Measurements from ENCODE around the gene NAV2. TPM values are rescaled to one million over a fixed set of nuclear protein-coding genes. Genes with fewer than 3 reads are reported as not detected.

The NAV2 gene
- total and polyA plus RNA-seq, 2 experiments from 2014 or later = 26.0 to 45.0 TPM

GRCh38 chr11:19947537-19948114, 235.0 kb downstream of the NAV2 start:
- H3K27ac ChIP-seq (ENCODE audit: low read depth) = no peak overlapping the region
- ATAC-seq (no peak), DNase-seq (ENCODE audit: low spot score) (no peak)
- Mint-ChIP-seq H3K4me1 (peaks cover 16% of the 10 kb centered on the region), H3K36me3 (ENCODE audit: low read depth) (peaks cover 32% of the 10 kb centered on the region), H3K27me3 (ENCODE audit: insufficient read depth, low read depth, poor library complexity) (peaks cover 3% of the 10 kb centered on the region), H3K4me3 (no peak overlapping the region), H3K9me3 (no peaks in the 10 kb centered on the region), H3K27ac (no peak overlapping the region)
- H3K36me3 ChIP-seq (ENCODE audit: insufficient read depth) = no peaks in the 10 kb centered on the region; the same call in 1 of the 2 replicates
- peaks cover 8% of the 10 kb centered on the region for H4K20me1 ChIP-seq (replicated peaks; ENCODE audit: insufficient read depth)
- no peaks in the 10 kb centered on the region for H3K9me2 ChIP-seq (ENCODE audit: insufficient read depth)
- TF ChIP-seq ZNF331 (CRISPR knock-in tag; IDR thresholded peaks at IDR 0.05; ENCODE audit: low read depth) (no peak), STAT1 (IDR thresholded peaks at IDR 0.05; ENCODE audit: unreplicated experiment) (no peak), REST (IDR thresholded peaks at IDR 0.05; ENCODE audit: unreplicated experiment) (no peak), EZH2 (IDR thresholded peaks at IDR 0.05; ENCODE audit: low read depth, unreplicated experiment) (no peak), ZNF114 (CRISPR knock-in tag; IDR thresholded peaks at IDR 0.05) (no peak), NANOG (IDR thresholded peaks at IDR 0.05; ENCODE audit: borderline replicate concordance) (no peak), EZH2phosphoT487 (IDR thresholded peaks at IDR 0.05; ENCODE audit: unreplicated experiment) (no peak), POLR2AphosphoS5 (IDR thresholded peaks at IDR 0.05; ENCODE audit: low read depth) (no peak), JUNB (IDR thresholded peaks at IDR 0.05; ENCODE audit: unreplicated experiment) (no peak), CREB1 (CRISPR knock-in tag; IDR thresholded peaks at IDR 0.05; ENCODE audit: low read depth) (no peak), ZNF462 (CRISPR knock-in tag; IDR thresholded peaks at IDR 0.05) (no peak)
- TF ChIP-seq, protein P1, sequence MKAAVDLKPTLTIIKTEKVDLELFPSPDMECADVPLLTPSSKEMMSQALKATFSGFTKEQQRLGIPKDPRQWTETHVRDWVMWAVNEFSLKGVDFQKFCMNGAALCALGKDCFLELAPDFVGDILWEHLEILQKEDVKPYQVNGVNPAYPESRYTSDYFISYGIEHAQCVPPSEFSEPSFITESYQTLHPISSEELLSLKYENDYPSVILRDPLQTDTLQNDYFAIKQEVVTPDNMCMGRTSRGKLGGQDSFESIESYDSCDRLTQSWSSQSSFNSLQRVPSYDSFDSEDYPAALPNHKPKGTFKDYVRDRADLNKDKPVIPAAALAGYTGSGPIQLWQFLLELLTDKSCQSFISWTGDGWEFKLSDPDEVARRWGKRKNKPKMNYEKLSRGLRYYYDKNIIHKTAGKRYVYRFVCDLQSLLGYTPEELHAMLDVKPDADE (IDR thresholded peaks at IDR 0.05) = no peak
- TF ChIP-seq, protein P2, sequence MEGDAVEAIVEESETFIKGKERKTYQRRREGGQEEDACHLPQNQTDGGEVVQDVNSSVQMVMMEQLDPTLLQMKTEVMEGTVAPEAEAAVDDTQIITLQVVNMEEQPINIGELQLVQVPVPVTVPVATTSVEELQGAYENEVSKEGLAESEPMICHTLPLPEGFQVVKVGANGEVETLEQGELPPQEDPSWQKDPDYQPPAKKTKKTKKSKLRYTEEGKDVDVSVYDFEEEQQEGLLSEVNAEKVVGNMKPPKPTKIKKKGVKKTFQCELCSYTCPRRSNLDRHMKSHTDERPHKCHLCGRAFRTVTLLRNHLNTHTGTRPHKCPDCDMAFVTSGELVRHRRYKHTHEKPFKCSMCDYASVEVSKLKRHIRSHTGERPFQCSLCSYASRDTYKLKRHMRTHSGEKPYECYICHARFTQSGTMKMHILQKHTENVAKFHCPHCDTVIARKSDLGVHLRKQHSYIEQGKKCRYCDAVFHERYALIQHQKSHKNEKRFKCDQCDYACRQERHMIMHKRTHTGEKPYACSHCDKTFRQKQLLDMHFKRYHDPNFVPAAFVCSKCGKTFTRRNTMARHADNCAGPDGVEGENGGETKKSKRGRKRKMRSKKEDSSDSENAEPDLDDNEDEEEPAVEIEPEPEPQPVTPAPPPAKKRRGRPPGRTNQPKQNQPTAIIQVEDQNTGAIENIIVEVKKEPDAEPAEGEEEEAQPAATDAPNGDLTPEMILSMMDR (conservative IDR thresholded peaks at IDR 0.05; ENCODE audit: low read depth in 2 of 2) = no peak
- H3K79me2 ChIP-seq (replicated peaks; ENCODE audit: insufficient read depth) = no peaks in the 10 kb centered on the region
- peaks cover 10% of the 10 kb centered on the region for H3K4me1 ChIP-seq (ENCODE audit: insufficient read depth)
- H2AFZ ChIP-seq = no peak overlapping the region
- no peak overlapping the region for H3K4me3 ChIP-seq
- no peaks in the 10 kb centered on the region for H3K27me3 ChIP-seq (ENCODE audit: insufficient read depth)
- no peak overlapping the region for H3K4me2 ChIP-seq
- 0 out of 2 replicates have a peak, but pooled peaks cover 7% of the 10 kb centered on the region for H3F3A ChIP-seq (replicated peaks; ENCODE audit: low read depth)

All from GM23338 (cell line).